ENCODE measurements around the gene PNPLA7.

GRCh38 chr9:137441289-137441934 lies 108.8 kb downstream of the PNPLA7 start, which contains the start of gene ENTPD8:
- TF ChIP-seq CTCF (IDR thresholded peaks at IDR 0.05) (no peak), EP300 (IDR thresholded peaks at IDR 0.05) (no peak), POLR2A (IDR thresholded peaks at IDR 0.05) (no peak)

Measured in stomach (tissue), 4 donors.